C4-2B (cell line): ENCODE measurements around the gene LIPK.
A peak's percentile ranks its signal among the peaks of the same experiment; 100 is the strongest.

Experiments used
- H3K27ac ChIP-seq: fragments of 450-650 bp; 2 replicates; pipeline ENCODE4 v1.5.1; 2017
- ZFX ChIP-seq: fragments of 450-650 bp; IDR thresholded peaks from 2 replicates; pipeline ENCODE4 v1.6.1; 2017
- TF ChIP-seq, protein P1 (sequence below): fragments of 450-650 bp; conservative IDR thresholded peaks from 2 replicates; pipeline ENCODE4 v1.5.1; 2017; ENCODE audit warnings: mild to moderate bottlenecking

The LIPK gene

DNA sequence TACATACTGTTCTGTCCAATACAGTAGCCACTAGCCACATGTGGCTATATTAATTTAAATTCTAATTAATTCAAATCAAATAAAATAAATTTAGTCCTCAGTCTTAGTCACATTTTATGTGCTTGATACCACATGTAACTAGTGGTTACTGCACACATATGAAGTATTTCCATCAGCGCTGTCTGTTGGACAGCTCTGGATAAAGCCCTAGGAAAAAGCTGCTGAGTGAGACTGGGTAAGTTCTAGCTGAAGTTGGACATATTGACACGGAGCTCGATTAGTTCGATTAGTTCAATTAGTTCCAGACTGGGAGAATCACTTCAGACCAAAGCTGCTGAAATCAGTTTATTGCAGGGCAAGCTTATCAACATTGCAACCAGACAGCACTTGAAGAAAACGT is 81.4 kb downstream of the LIPK start:
- H3K27ac ChIP-seq, result no peak overlapping the region
- TF ChIP-seq, protein P1, sequence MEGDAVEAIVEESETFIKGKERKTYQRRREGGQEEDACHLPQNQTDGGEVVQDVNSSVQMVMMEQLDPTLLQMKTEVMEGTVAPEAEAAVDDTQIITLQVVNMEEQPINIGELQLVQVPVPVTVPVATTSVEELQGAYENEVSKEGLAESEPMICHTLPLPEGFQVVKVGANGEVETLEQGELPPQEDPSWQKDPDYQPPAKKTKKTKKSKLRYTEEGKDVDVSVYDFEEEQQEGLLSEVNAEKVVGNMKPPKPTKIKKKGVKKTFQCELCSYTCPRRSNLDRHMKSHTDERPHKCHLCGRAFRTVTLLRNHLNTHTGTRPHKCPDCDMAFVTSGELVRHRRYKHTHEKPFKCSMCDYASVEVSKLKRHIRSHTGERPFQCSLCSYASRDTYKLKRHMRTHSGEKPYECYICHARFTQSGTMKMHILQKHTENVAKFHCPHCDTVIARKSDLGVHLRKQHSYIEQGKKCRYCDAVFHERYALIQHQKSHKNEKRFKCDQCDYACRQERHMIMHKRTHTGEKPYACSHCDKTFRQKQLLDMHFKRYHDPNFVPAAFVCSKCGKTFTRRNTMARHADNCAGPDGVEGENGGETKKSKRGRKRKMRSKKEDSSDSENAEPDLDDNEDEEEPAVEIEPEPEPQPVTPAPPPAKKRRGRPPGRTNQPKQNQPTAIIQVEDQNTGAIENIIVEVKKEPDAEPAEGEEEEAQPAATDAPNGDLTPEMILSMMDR, result no peak
- TF ChIP-seq ZFX, result no peak

DNA sequence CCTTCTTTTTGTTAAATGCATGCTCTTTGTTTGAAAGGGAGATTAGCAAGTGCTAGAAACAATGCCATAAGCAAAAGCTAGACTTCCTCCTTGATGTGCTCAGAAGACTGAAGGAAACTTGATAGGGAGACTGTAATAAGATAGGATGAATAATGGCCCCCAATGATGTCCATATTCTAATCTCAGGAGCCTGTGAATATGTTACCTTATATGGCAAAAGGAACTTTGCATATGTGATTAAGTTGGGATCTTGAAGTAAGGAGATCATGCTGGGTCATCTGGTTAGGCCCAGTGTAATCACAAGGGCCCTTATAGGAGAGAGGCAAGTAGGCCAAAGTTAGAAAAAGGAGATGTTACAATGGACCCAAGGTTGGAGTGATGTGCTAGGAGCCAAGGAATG is 82.9 kb downstream of the LIPK start:
- H3K27ac ChIP-seq, result no peak overlapping the region
- no peak for TF ChIP-seq ZFX
- TF ChIP-seq, protein P1, result no peak

DNA sequence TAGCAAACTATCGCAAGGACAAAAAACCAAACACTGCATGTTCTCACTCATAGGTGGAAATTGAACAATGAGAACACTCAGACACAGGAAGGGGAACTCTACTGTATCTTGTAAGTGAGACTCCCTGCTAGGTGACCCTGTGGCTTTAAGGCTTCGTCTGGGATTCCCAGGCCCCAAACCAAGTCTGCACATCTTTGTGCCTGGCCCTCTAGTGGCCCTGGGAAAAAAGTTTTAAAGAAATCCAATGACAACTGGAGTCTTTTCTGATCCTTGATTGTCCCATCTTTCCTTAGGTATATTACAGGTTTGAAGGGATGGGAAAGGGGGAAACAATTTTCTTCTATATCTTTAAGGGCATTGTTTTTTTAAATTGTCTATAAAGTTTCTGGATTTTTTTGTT is 85.9 kb downstream of the LIPK start:
- TF ChIP-seq, protein P1, result peak; percentile 67
- no peak for TF ChIP-seq ZFX
- no peak overlapping the region for H3K27ac ChIP-seq

DNA sequence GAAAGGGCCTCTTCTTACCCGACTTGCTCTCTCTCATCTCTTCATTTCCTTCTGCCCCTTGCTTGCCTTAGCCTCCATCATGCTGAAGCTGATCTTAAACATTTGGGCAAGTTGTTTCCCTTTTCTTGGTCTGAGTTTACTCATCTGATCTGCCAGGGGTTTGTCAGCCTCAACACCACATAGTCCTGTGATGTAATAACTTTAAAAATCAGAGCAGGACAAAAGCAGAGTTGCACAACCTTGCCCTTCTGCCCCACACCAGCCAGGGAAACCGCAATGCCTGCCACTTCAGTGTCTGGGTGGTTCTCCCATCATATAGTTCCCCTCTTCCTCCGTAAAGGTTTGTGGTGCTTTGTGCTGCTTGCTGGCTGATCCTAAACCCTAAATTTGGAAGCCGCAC is 86.6 kb downstream of the LIPK start:
- no peak overlapping the region for H3K27ac ChIP-seq
- TF ChIP-seq, protein P1, result no peak
- no peak for TF ChIP-seq ZFX

DNA sequence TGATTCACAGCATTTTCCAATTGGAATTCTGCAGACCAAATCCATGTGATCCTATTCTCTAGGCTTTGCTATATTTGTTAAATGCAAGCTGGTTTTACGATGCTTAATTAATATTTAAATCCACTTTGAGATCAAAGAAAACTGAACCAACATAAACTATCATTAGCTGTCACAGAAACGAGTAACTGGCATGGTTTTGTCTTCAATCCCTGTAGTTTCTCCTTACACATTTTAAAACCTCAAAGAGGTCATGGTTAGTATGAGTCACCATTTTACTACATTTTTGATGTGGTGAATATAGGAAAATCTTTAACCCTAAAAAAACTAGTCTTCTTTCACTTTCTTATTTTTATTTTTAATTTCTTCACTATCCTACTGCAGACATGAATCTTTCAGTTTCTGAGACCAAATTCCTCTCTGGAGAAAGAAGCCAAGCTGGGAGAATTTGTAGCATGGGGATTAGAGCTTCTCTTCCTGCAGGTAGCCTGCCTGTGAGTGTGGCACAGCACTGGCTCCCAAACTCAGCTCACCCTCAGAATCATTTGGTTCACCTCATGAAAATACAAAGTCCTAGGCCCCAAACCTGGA is 87.8 kb downstream of the LIPK start:
- TF ChIP-seq ZFX, result no peak
- TF ChIP-seq, protein P1, result no peak
- H3K27ac ChIP-seq, result no peak overlapping the region

DNA sequence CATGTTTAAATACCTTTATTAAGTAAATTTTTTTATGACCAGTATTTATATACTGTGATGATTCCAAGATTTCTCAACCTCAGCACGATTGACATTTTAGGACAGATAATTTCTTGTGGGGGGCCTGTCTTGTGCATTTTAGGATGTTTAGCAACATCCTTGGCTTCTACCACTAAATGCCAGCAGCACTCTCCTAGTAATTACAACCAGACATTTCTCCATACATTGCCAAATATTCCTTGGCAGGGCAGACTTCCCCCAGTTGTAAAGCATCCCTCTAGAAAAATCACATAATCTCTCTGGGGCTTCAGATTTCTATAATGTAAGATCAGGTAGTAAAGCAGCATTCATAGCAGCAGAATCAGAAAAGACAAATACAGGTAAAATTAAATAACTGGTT is 88.7 kb downstream of the LIPK start:
- no peak overlapping the region for H3K27ac ChIP-seq
- TF ChIP-seq, protein P1, result no peak
- no peak for TF ChIP-seq ZFX

DNA sequence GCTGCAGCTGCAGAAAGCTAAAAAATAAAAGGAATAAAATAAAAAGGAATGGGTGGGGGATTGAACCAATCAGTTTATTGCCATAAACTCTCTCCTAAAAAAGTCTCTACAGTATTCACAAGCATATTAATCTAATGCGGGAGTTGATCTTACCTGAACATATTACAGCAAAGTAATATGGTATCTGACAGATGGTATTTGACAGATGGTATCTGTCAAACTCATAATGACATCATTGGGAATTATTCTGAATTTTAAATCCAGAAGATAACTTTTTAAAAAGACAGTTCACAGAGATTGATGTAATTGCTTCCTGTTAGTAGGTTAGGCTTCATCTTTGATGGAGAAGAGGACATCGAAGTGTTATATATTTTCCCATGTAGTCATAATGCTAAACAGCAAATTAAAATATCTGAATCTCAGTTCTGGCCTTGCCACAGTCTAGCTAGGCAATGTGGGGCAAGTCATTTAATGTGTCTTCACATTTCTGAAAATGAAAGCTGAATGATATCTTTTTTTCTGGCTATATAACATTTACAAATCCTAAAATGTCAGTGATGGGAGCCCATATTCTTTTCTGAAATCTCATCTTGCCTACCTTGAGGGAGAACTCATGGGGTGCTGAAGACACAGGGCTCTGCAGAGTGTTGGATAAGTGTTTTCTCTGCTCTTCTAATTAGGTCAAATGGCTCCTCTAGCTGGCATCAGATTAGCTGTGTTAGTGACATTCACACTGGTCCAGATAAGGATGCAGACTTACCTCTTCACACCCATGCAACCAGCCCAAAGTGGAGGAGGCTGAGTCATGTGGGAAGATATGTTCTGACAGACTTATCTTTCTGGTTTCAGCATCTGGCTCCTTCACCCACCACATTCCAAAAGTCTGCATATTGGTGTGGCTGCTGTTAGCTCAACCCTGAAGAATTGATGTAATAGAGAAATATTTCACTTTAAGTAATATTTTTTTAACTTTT is 94.4 kb downstream of the LIPK start:
- TF ChIP-seq ZFX, result no peak
- TF ChIP-seq, protein P1, result no peak

More for the DNA sequence above, 94.4 kb downstream of the LIPK start:
- H3K27ac ChIP-seq, result no peak overlapping the region
